GM15510 (cell line): Measurements from ENCODE around the gene YPEL1.

Experiments used
- POLR2A ChIP-seq: IDR thresholded peaks from 3 replicates; pipeline ENCODE4 v1.6.1; 2011; ENCODE audit warnings: borderline replicate concordance; ENCODE audit not compliant: insufficient read length; ENCODE audit errors: extremely low read depth

YPEL1 gene

GRCh38 chr22:21734540-21735199 is 924 bp downstream of the YPEL1 start:
- TF ChIP-seq POLR2A: no peak

DNA sequence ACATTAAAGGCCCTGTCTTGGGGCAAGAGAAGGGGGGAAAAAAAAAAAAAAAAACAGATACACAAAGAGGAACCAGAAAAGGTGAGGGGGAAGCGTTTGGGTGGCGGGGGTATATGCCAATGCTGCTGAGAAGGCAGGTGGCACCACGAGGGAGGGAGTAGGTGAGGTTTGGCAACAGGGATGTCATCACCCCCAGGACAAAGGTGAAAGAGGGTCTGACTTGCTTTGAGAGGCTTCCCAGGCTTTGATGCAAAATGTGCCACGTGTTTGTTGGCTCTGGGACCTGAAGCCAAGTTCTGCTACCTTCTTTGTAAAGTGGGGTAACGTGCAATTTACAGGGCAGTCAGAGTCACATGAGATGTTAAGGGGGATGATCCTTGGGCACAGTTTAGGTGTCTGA is 4.1 kb downstream of the YPEL1 start:
- no peak for TF ChIP-seq POLR2A

DNA sequence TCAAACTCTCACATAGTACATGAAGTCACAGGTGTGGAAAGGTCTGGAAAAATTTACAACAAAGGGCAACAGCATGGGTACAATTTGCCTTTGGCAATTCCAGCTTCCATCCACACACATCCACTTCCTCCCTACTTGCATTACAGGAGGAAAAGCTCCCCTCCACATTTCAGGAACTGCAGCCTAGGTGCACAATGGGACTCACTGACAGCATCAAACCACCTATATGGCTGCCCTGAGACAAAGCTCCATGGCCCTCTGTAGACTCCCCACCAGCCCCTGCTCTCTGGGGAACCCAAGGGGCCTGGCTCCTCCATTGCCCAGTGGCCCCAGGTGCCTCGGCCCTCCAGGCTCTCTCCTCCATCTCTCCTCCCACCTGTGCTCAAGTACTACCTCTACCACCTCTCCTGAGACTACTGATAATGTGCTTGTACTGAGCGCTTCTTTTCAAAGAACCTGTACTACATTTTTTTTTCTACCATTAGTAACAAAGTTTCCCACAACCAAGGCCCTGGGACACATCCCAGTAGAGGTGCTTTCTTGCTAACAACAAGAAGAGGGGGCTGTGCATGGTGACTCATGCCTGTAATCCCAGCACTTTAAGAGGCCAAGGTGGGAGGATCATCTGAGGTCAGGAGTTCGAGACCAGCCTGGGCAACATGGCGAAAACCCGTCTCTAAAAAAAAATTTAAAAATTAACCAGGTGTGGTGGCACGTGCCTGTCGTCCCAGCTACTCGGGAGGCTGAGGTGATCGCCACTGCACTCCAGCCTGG is 4.9 kb downstream of the YPEL1 start:
- no peak for TF ChIP-seq POLR2A

GRCh38 chr22:21728270-21728669 is 7.3 kb downstream of the YPEL1 start:
- no peak for TF ChIP-seq POLR2A

GRCh38 chr22:21727768-21728167 is 7.8 kb downstream of the YPEL1 start:
- no peak for TF ChIP-seq POLR2A

DNA sequence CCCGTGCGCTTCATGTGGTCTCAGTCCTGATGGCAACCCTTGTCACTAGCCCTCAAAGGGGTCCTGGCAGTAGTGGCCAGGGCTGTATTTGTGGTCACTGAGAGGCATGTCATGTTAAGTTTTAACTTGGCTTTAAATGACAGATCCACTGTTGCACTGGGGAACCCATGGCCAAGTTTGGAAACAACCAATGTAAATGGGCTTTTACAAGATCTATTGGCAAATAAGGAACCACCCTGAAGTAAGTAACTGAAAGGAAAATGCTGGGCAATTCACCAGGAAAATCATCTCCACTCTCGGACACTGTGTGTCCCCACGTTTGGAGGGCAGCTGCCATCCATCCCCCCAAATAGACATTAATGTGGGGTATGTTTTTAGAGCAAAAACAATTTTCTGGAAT is 8.4 kb downstream of the YPEL1 start:
- no peak for TF ChIP-seq POLR2A

GRCh38 chr22:21726650-21727049 is 8.9 kb downstream of the YPEL1 start:
- no peak for TF ChIP-seq POLR2A

DNA sequence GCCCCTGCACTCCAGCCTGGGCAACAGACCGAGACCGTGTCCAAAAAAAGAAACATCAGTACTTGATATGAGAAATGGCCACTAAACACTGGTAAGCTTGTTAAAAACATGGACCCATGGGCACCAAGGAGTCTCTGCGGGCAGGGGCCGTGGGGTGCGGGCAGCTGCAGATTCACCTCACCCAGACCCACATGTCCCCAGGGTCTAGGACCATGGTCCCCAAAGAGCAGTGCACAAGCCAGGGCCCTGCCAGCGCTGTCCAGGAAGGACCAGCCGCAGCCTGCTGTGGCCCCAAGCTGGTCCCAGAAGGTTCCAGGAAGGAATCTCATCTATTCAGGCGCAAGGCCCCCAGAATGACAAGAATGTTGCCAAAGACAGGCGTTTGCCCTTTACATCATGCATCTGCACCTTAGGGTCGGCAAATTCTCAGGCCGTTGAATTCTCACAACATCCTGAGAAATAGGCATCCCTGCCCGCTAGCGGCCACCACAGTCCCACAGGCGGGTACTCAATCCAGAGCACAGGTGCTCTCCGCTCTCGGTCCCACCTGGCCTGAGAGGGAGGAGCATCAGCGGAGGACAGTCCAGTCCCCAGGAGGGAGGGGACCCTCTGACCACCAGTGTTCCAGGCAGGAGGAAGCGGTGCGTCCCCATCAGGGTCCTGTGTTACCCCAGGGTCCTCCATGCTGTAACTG is 9.5 kb downstream of the YPEL1 start:
- TF ChIP-seq POLR2A: no peak

DNA sequence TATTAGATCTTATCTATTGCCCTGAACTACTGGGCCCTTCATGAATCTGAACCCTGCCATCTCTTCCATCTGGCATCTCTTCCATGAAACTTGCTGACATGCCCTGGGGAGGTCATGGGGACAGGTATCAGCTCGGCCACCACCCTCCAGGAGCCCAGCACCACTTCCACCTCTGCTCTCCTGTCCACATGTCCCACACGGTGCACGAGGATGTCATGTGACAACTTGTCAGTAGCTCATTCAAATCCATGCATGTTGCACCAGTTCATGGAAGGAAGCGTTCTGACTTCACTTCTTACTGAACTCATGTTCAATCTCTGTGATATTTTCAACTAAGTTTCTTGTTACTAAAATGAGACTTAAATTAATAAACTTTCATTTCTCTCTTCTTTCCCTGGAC is 16.6 kb downstream of the YPEL1 start:
- TF ChIP-seq POLR2A: no peak

DNA sequence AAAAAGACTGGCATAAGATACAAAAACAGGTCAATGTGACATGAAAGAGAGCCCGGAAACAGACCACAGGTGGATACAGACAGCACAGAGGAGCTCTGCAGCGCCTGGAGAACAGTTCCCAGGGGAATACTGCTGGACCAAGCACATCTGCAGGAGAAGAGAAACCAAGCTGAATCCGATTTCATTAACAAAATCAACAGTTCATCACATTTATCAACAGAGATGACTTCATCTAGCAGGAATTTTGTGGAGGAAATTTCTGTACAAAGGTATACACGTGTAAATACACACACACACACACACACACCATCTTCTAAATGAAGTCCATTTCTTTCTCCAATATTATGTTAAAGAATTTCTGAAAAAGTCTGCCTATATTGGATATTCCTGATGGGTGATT is 17.1 kb downstream of the YPEL1 start:
- TF ChIP-seq POLR2A: no peak

DNA sequence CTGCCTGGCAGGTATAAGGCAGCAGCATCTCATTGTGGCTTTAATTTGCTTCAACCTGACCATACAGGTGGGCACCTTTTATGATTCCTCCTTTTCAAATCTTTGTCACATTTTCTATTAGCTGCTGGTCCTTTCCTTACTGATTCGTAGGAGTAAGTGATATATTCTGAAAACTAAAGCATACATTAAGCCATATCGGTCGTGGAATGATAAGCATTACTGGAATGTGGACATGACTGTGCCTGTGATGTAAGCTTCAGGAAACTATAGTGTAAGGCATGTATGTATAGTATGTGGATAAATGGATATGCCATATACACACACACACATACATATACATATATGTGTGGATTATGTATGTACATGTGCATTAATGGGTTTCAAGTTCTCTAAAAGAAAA is 20.8 kb downstream of the YPEL1 start:
- no peak for TF ChIP-seq POLR2A

GRCh38 chr22:21714059-21714770 is 21.4 kb downstream of the YPEL1 start:
- no peak for TF ChIP-seq POLR2A

DNA sequence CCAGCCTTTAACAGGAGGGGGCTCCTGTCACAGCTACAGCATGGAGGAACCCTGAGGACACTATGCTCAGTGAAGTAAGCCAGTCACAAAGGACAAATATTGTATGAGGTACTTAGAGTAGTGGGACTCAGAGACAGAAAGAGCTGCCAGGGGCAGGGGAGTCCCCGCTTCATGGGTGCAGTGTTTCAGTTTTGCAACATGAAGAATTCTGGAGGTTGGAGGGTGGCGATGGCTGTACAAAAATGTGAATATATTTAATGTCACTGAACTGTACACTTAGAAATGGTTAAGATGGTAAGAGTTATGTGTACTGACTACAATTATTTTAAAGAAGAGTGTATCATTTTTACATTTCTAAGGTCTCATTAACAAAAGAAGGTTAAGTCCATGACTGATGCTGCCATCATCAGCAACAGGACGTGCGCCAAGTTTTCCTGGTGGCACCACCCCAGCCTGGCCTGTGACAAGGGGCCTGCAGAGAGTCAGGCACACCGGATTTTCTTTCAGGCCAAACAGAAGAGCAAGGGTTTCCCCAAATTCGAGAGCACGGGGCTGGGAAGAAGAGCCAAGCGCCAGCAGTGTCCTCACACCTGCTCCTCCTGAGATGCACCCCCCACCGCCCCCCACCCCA is 22.1 kb downstream of the YPEL1 start:
- no peak for TF ChIP-seq POLR2A

DNA sequence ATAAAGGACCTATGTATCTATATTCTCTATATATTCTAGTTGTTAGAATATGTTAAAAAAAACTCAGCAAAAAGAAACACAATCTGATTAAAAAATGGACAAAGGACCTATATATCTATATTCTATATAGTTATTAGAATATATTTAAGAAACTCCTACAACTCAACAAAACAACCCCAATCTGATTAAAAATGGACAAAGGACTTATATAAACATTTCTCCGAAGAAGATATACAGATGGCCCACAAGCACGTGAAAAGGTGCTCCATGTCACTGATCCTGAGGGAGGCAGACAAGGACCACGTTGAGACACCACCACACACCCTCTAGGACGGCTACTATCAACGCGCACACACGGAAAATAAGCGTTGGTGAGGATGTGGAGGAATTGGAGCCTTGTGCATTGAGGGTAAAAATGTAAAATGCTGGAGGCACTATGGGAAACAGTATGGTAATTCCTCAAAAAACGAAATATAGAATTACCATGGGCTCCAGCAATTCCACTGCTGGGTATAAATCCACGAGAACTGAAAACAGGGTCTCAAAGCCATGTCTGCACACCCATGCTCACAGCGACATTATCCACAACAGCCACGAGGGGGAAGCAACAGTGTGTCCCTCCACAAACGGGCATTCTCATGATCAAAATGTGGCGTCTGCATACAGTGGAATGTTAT is 22.7 kb downstream of the YPEL1 start:
- TF ChIP-seq POLR2A: no peak
